NB4 (cell line): ENCODE results near the gene ZNF496.

Experiments used
- MYC ChIP-seq: IDR thresholded peaks from 2 replicates; pipeline ENCODE4 v1.6.1; 2011; ENCODE audit warnings: low read depth, low read length
- POLR2A ChIP-seq: IDR thresholded peaks from 2 replicates; pipeline ENCODE4 v1.6.1; 2011; ENCODE audit warnings: mild to moderate bottlenecking; ENCODE audit not compliant: insufficient read length; ENCODE audit errors: extremely low read depth
- TF ChIP-seq, protein P1 (sequence below): IDR thresholded peaks from one replicate; pipeline ENCODE4 v1.5.1; 2012; ENCODE audit warnings: low read depth, low read length

DNA sequence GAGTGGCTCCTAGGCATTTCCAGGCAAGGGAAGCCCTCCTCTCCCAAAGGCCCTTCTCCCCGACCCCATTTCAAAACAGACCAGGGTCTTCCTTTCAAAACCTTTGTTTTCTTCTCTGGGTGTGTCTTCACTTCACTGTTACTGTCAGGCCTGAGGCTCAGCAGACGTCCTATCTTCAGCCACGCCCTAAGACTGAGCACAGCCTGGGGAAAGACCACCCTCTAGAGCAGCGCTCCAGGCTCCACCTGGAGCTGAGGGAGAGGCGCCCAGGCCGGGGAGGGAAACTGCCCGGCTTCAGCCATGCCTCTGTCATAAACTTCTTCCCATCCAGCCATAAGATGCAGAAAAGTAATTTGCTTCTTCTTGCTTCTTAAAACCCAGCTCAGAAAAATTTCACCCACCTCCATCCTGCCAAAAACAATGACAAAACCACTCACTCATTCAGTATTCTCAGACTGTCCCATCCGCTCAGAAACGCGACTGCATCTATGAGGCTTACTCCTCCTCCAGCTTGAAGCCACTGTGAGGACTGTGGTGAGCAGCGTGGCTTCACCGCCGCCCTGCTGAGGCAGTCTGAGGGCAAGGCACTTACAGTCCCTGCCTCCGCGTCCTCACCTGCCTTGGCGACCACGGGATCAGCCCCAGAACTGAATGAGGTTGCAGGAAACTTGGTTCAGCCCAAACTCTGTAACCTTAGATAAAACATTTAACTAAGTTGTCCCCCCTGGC lies 39.7 kb downstream of the ZNF496 start:
- TF ChIP-seq, protein P1, sequence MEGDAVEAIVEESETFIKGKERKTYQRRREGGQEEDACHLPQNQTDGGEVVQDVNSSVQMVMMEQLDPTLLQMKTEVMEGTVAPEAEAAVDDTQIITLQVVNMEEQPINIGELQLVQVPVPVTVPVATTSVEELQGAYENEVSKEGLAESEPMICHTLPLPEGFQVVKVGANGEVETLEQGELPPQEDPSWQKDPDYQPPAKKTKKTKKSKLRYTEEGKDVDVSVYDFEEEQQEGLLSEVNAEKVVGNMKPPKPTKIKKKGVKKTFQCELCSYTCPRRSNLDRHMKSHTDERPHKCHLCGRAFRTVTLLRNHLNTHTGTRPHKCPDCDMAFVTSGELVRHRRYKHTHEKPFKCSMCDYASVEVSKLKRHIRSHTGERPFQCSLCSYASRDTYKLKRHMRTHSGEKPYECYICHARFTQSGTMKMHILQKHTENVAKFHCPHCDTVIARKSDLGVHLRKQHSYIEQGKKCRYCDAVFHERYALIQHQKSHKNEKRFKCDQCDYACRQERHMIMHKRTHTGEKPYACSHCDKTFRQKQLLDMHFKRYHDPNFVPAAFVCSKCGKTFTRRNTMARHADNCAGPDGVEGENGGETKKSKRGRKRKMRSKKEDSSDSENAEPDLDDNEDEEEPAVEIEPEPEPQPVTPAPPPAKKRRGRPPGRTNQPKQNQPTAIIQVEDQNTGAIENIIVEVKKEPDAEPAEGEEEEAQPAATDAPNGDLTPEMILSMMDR = no peak
- no peak for TF ChIP-seq POLR2A
- TF ChIP-seq MYC = no peak
